Activated CD4-positive, alpha-beta memory T cell treated with anti-CD3 and anti-CD28 coated beads for 36 hours (primary cell): Measurements from ENCODE around the gene KRTAP16-1. TPM values are rescaled to one million over a fixed set of nuclear protein-coding genes. Genes with fewer than 3 reads are reported as not detected.

Experiments used
- CTCF ChIA-PET: fragments of 350-600 bp; sonication (Branson Sonifier 250); formaldehyde crosslinking; loops from one replicate; lab custom pipeline; 2021; ENCODE audit warnings: antibody characterized with exemption, inconsistent platforms; lab: Charles Lee
- POLR2A ChIA-PET: fragments of 350-600 bp; sonication (Branson Sonifier 250); formaldehyde crosslinking; loops from one replicate; lab custom pipeline; 2021; ENCODE audit warnings: antibody characterized with exemption; lab: Charles Lee
- DNase-seq: peaks from one replicate; pipeline ENCODE4 v3.0.0-alpha.2; 2020
- H3K27ac Mint-ChIP-seq: one replicate; pipeline ENCODE4 v1.8.0; 2021; ENCODE audit warnings: mixed read lengths
- H3K27me3 Mint-ChIP-seq: one replicate; pipeline ENCODE4 v1.8.0; 2021; ENCODE audit warnings: mixed read lengths
- H3K36me3 Mint-ChIP-seq: one replicate; pipeline ENCODE4 v1.8.0; 2021; ENCODE audit warnings: mixed read lengths
- H3K4me1 Mint-ChIP-seq: one replicate; pipeline ENCODE4 v1.8.0; 2021; ENCODE audit warnings: low read depth, mixed read lengths
- H3K4me3 Mint-ChIP-seq: one replicate; pipeline ENCODE4 v1.8.0; 2021; ENCODE audit warnings: mild to moderate bottlenecking, mixed read lengths
- H3K9me3 Mint-ChIP-seq: one replicate; pipeline ENCODE4 v1.8.0; 2021; ENCODE audit warnings: mixed read lengths
- intact Hi-C: fragments of 100-400 bp; cut with micrococcal nuclease; formaldehyde crosslinking; loops from one replicate; pipeline ENCODE4 v1.15.1; 2023
- total RNA-seq, 2 experiments: library from RNA; stranded (reverse); gene quantifications; one replicate each; pipeline ENCODE4 v1.2.3, GENCODE V29; 2021

Gene KRTAP16-1
- total RNA-seq, 2 experiments from 2014 or later: not detected

GRCh38 chr17:41327411-41328120 lies 18.5 kb upstream of the KRTAP16-1 start:
- no peak overlapping the region for H3K4me3 Mint-ChIP-seq
- intact Hi-C loops: loop anchor here (10.0 kb wide), 1 partner anchor 523 kb away; no protein-coding TSS in a partner anchor

DNA sequence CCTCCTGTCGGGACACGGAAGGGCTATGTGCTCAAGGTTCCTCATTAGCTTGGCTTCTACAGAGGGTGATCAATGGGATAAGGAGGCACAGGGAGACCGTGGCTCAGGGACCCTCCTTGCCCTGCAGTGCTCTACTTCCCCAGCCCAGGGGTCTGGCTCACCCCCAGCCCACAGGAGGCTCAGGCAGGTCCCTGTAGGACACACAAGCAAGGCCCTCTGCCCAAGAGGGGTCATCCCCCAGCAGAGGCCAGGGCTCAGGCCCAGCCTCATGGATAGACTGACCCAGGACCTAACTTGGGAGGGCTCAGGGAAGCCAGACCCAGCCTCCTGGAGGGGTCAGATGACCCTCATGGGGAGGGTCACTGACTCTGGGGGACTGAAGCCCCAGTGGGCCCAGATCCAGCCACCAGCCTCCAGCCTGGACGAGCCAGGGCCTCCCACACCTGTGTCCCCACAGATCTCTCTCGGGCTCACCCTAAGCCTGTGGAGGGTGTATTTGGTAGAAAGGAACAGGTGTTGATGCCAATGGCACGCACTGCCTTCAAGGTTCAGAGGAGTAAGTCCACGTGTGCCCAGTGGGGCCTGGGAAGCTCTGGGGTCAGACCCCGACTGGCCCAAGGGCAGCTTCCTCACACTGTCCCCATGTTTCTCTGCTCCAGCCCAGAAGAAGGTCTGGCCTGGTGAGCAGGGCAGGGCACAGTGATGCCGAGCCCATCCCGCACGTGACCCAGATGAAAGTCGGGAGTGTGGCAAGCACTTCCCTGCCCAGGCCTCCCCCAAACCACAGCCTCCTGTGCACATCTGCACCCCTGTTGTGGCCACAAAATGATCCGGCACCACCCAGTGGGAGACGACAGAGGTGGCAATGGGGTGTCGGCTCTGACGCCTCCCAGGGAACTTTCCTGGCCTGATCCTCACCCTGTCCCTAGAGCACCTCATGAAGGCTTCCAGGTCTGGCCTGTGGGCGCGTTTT lies 17.4 kb upstream of the KRTAP16-1 start:
- no peak overlapping the region for H3K27ac Mint-ChIP-seq
- no peaks in the 10 kb centered on the region for H3K36me3 Mint-ChIP-seq
- no peaks in the 10 kb centered on the region for H3K9me3 Mint-ChIP-seq
- H3K4me1 Mint-ChIP-seq: peaks cover 51% of the 10 kb centered on the region
- H3K27me3 Mint-ChIP-seq: no peaks in the 10 kb centered on the region
- ChIA-PET POLR2A (no interaction called here), CTCF (no interaction called here)
- intact Hi-C loops: loop anchor here (10.0 kb wide), 1 partner anchor 522 kb away; no protein-coding TSS in a partner anchor
- H3K4me3 Mint-ChIP-seq: no peak overlapping the region
- peak; percentile 28 for DNase-seq

More at GRCh38 chr17:41327411-41328120, 18.5 kb upstream of the KRTAP16-1 start:
- no peaks in the 10 kb centered on the region for H3K9me3 Mint-ChIP-seq
- H3K27ac Mint-ChIP-seq: no peak overlapping the region
- H3K36me3 Mint-ChIP-seq: no peaks in the 10 kb centered on the region
- ChIA-PET CTCF (interaction anchor here (1.3 kb wide), 1 partner anchor 10 kb away, joined by 4 read pairs; no protein-coding TSS in a partner anchor), POLR2A (no interaction called here)
- H3K4me1 Mint-ChIP-seq: peaks cover 47% of the 10 kb centered on the region
- H3K27me3 Mint-ChIP-seq: no peaks in the 10 kb centered on the region
- no peak for DNase-seq

DNA sequence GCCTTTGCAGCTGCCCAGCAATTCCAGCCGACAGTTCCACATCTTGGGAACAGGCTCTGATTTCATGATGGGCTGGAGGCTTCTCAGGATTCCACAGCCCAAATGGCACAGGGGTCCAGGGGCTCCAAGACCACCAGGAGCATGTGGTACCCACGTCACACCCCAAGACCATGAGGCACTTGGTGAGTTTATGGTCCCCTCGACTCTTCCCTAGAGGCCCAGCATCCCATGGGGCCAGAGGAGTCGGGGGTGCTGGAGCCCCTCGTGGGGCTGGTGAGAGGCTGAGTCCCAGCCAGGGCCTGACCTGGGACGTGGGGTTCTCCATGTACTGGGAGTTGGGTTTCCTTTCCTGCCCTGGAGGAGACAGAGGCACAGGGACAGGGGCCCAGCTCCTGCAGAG lies 16.5 kb upstream of the KRTAP16-1 start:
- DNase-seq: no peak
- Mint-ChIP-seq H3K4me3 (no peak overlapping the region), H3K27me3 (no peaks in the 10 kb centered on the region), H3K36me3 (no peaks in the 10 kb centered on the region), H3K27ac (no peak overlapping the region), H3K9me3 (peaks cover 2% of the 10 kb centered on the region), H3K4me1 (peaks cover 51% of the 10 kb centered on the region)
- intact Hi-C loops: loop anchor here (10.0 kb wide), 1 partner anchor 521 kb away; no protein-coding TSS in a partner anchor
- ChIA-PET POLR2A (no interaction called here), CTCF (no interaction called here)

GRCh38 chr17:41325126-41325525 lies 16.0 kb upstream of the KRTAP16-1 start:
- POLR2A ChIA-PET: no interaction called here
- Mint-ChIP-seq H3K4me3 (no peak overlapping the region), H3K27me3 (no peaks in the 10 kb centered on the region), H3K36me3 (no peaks in the 10 kb centered on the region), H3K9me3 (peaks cover 7% of the 10 kb centered on the region), H3K27ac (no peak overlapping the region), H3K4me1 (peaks cover 51% of the 10 kb centered on the region)
- no peak for DNase-seq
- intact Hi-C loops: loop anchor here (10.0 kb wide), 1 partner anchor 520 kb away; no protein-coding TSS in a partner anchor
- CTCF ChIA-PET: no interaction called here

- DNase-seq: peak; percentile 41
- H3K4me1 Mint-ChIP-seq: peaks cover 51% of the 10 kb centered on the region
- H3K27ac Mint-ChIP-seq: peak overlapping the region; percentile 5
- peaks cover 14% of the 10 kb centered on the region for H3K9me3 Mint-ChIP-seq
- ChIA-PET POLR2A (no interaction called here), CTCF (no interaction called here)
- no peaks in the 10 kb centered on the region for H3K27me3 Mint-ChIP-seq
- peaks cover 6% of the 10 kb centered on the region for H3K36me3 Mint-ChIP-seq
- intact Hi-C loops: loop anchor here (10.0 kb wide), 1 partner anchor 520 kb away; no protein-coding TSS in a partner anchor
- H3K4me3 Mint-ChIP-seq: no peak overlapping the region
Measured at GRCh38 chr17:41324180-41325075, 15.3 kb upstream of the KRTAP16-1 start.

- H3K4me1 Mint-ChIP-seq: peaks cover 45% of the 10 kb centered on the region
- POLR2A ChIA-PET: interaction anchor here (0.9 kb wide), 1 partner anchor 165 kb away, joined by 5 read pairs; no protein-coding TSS in a partner anchor
- H3K4me3 Mint-ChIP-seq: no peak overlapping the region
- H3K27me3 Mint-ChIP-seq: no peaks in the 10 kb centered on the region
- H3K36me3 Mint-ChIP-seq: peaks cover 6% of the 10 kb centered on the region
- DNase-seq: no peak
- CTCF ChIA-PET: interaction anchor here (0.5 to 2.7 kb wide), 36 partner anchors 8 to 498 kb away, joined by 3 to 18 read pairs (median 4); partner anchors contain the start of genes KRT33A, KRT36 and KRTAP16-1
- H3K9me3 Mint-ChIP-seq: peaks cover 14% of the 10 kb centered on the region
- intact Hi-C loops: loop anchor here (2.0 to 10.0 kb wide), 3 partner anchors 14 to 518 kb away; partner anchors contain the start of gene KRTAP16-1
- H3K27ac Mint-ChIP-seq: no peak overlapping the region
Measured at GRCh38 chr17:41322903-41323895, 14.1 kb upstream of the KRTAP16-1 start.

- Mint-ChIP-seq H3K36me3 (peaks cover 6% of the 10 kb centered on the region), H3K9me3 (peaks cover 14% of the 10 kb centered on the region), H3K27ac (no peak overlapping the region), H3K27me3 (no peaks in the 10 kb centered on the region), H3K4me3 (no peak overlapping the region), H3K4me1 (peaks cover 39% of the 10 kb centered on the region)
- ChIA-PET CTCF (interaction anchor here (0.5 to 2.7 kb wide), 39 partner anchors 8 to 497 kb away, joined by 3 to 18 read pairs (median 4); partner anchors contain the start of genes KRT33A, KRT36 and KRTAP16-1), POLR2A (interaction anchor here (0.9 kb wide), 1 partner anchor 166 kb away, joined by 5 read pairs; no protein-coding TSS in a partner anchor)
- intact Hi-C loops: loop anchor here (2.0 to 10.0 kb wide), 3 partner anchors 13 to 517 kb away; partner anchors contain the start of gene KRTAP16-1
- DNase-seq: no peak
Measured at GRCh38 chr17:41322094-41322902, 13.2 kb upstream of the KRTAP16-1 start.

DNA sequence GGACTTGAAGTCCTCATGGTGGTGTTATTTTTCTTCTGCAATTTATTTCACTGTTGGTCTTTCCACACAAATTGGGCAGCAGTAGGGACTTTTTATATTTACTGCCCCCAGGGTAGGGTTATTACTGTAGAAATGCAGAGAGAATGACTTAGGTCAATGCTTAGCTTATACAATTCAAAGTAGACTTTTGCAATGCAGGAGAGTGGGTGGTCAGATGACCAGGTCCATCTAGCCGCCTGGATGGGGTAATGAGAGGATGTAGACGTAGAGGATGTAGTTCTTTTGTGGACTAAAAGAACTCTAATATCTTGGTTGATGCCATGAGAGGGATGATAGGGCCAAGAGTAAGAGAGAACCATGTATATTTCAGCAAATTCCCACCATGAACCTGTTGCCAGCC lies 9.1 kb upstream of the KRTAP16-1 start:
- H3K4me3 Mint-ChIP-seq: no peak overlapping the region
- H3K4me1 Mint-ChIP-seq: peaks cover 9% of the 10 kb centered on the region
- no peaks in the 10 kb centered on the region for H3K27me3 Mint-ChIP-seq
- intact Hi-C loops: no loop called here
- CTCF ChIA-PET: no interaction called here
- peaks cover 6% of the 10 kb centered on the region for H3K36me3 Mint-ChIP-seq
- H3K27ac Mint-ChIP-seq: no peak overlapping the region
- no peak for DNase-seq
- POLR2A ChIA-PET: no interaction called here
- H3K9me3 Mint-ChIP-seq: peaks cover 14% of the 10 kb centered on the region

- Mint-ChIP-seq H3K9me3 (peaks cover 14% of the 10 kb centered on the region), H3K4me1 (peaks cover 5% of the 10 kb centered on the region), H3K36me3 (peaks cover 6% of the 10 kb centered on the region), H3K27ac (no peak overlapping the region), H3K4me3 (no peak overlapping the region), H3K27me3 (no peaks in the 10 kb centered on the region)
- no peak for DNase-seq
- POLR2A ChIA-PET: no interaction called here
- intact Hi-C loops: no loop called here
- CTCF ChIA-PET: no interaction called here
Measured at GRCh38 chr17:41315814-41316445, 6.8 kb upstream of the KRTAP16-1 start.
